ENCODE data around the gene NPHP3.

Gene NPHP3

DNA sequence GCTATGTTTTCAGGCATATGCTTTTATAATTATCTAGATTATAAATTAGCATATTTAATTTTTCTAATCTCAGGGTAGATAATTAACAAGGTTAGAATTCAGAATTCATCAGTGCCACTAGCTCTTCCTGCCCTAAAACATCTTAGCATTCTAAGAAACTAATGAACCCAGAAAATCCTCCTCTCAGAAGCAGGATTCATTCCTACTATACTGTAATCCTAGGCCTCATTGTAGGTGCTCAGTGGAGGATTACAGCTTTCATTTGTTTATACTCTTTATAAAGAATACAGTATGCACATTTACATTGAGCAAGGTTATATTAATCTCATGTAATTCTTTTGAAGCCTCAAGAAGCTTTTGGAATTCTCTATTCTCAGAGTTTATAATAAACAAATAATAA is 83.5 kb downstream of the NPHP3 start:
- no peaks in the 10 kb centered on the region for H3K27me3 ChIP-seq (ENCODE audit: insufficient read depth, poor library complexity, severe bottlenecking)
- no peak for TF ChIP-seq GABPA (IDR thresholded peaks at IDR 0.05; ENCODE audit: low read depth)
- TF ChIP-seq, protein P1, sequence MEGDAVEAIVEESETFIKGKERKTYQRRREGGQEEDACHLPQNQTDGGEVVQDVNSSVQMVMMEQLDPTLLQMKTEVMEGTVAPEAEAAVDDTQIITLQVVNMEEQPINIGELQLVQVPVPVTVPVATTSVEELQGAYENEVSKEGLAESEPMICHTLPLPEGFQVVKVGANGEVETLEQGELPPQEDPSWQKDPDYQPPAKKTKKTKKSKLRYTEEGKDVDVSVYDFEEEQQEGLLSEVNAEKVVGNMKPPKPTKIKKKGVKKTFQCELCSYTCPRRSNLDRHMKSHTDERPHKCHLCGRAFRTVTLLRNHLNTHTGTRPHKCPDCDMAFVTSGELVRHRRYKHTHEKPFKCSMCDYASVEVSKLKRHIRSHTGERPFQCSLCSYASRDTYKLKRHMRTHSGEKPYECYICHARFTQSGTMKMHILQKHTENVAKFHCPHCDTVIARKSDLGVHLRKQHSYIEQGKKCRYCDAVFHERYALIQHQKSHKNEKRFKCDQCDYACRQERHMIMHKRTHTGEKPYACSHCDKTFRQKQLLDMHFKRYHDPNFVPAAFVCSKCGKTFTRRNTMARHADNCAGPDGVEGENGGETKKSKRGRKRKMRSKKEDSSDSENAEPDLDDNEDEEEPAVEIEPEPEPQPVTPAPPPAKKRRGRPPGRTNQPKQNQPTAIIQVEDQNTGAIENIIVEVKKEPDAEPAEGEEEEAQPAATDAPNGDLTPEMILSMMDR (IDR thresholded peaks at IDR 0.05; ENCODE audit: insufficient read depth, low read length) = no peak
- TF ChIP-seq POLR2AphosphoS5 (IDR thresholded peaks at IDR 0.05; ENCODE audit: low read depth) = no peak
- TF ChIP-seq SPI1 (IDR thresholded peaks at IDR 0.05; ENCODE audit: borderline replicate concordance, low read depth) = no peak
- TF ChIP-seq, protein P2, sequence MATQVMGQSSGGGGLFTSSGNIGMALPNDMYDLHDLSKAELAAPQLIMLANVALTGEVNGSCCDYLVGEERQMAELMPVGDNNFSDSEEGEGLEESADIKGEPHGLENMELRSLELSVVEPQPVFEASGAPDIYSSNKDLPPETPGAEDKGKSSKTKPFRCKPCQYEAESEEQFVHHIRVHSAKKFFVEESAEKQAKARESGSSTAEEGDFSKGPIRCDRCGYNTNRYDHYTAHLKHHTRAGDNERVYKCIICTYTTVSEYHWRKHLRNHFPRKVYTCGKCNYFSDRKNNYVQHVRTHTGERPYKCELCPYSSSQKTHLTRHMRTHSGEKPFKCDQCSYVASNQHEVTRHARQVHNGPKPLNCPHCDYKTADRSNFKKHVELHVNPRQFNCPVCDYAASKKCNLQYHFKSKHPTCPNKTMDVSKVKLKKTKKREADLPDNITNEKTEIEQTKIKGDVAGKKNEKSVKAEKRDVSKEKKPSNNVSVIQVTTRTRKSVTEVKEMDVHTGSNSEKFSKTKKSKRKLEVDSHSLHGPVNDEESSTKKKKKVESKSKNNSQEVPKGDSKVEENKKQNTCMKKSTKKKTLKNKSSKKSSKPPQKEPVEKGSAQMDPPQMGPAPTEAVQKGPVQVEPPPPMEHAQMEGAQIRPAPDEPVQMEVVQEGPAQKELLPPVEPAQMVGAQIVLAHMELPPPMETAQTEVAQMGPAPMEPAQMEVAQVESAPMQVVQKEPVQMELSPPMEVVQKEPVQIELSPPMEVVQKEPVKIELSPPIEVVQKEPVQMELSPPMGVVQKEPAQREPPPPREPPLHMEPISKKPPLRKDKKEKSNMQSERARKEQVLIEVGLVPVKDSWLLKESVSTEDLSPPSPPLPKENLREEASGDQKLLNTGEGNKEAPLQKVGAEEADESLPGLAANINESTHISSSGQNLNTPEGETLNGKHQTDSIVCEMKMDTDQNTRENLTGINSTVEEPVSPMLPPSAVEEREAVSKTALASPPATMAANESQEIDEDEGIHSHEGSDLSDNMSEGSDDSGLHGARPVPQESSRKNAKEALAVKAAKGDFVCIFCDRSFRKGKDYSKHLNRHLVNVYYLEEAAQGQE (IDR thresholded peaks at IDR 0.05; ENCODE audit: insufficient replicate concordance, low read depth) = no peak
- no peak overlapping the region for H3K27ac ChIP-seq (replicated peaks)
- DNase-seq (ENCODE audit: low read depth in 1 of 2, low spot score in 1 of 2) = no peak
- H3K4me3 ChIP-seq (replicated peaks; ENCODE audit: insufficient read depth, low read length) = no peak overlapping the region

DNA sequence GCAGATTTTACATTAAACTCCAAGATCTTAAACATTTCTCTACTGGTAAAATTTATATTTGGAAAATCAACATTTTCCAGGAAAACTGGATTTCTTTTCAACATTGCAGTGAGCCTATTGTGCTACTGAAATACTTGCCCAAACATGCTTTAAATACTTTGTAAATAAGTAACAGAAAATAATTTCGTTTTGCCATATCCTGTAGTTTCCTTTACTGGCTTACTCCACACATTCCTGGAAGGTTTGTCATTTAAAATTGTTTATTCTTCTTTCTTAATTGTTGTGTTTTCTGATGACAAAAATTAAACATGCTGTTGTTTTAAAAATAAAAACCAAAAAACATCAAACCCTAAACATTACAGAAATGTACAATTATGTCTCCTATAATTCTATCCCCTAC is 84.6 kb downstream of the NPHP3 start:
- no peak overlapping the region for H3K4me3 ChIP-seq (replicated peaks; ENCODE audit: insufficient read depth, low read length)
- DNase-seq (ENCODE audit: low read depth in 1 of 2, low spot score in 1 of 2) = no peak
- TF ChIP-seq GABPA (IDR thresholded peaks at IDR 0.05; ENCODE audit: low read depth) = no peak
- TF ChIP-seq SPI1 (IDR thresholded peaks at IDR 0.05; ENCODE audit: borderline replicate concordance, low read depth) = no peak
- no peak for TF ChIP-seq POLR2AphosphoS5 (IDR thresholded peaks at IDR 0.05; ENCODE audit: low read depth)
- TF ChIP-seq, protein P2 (IDR thresholded peaks at IDR 0.05; ENCODE audit: insufficient replicate concordance, low read depth) = no peak
- TF ChIP-seq, protein P1 (IDR thresholded peaks at IDR 0.05; ENCODE audit: insufficient read depth, low read length) = no peak

DNA sequence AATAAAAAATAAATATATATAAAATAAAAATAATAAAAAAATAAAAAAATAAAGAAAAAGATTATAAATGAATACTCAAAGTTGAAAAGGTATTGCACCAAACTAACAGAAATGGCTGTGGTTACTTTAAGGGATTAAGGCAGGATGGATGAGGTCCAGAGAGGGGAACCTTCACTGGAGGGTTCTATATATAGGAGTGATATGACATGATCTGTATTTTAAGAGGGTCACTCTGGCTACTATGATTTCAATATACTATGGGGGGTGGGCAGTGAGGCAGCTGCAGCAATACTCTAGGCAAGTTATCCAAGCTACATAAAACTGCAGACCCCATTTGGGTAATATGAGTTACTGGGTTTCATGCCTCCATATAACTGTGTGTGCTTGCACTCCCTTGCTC is 87.2 kb downstream of the NPHP3 start:
- no peak for DNase-seq (ENCODE audit: low read depth in 1 of 2, low spot score in 1 of 2)
- H3K27me3 ChIP-seq (ENCODE audit: insufficient read depth, poor library complexity, severe bottlenecking) = no peaks in the 10 kb centered on the region
- TF ChIP-seq GABPA (IDR thresholded peaks at IDR 0.05; ENCODE audit: low read depth) (no peak), POLR2AphosphoS5 (IDR thresholded peaks at IDR 0.05; ENCODE audit: low read depth) (no peak)
- TF ChIP-seq, protein P2 (IDR thresholded peaks at IDR 0.05; ENCODE audit: insufficient replicate concordance, low read depth) = no peak
- TF ChIP-seq, protein P1 (IDR thresholded peaks at IDR 0.05; ENCODE audit: insufficient read depth, low read length) = no peak
- no peak overlapping the region for H3K27ac ChIP-seq (replicated peaks)
- H3K4me3 ChIP-seq (replicated peaks; ENCODE audit: insufficient read depth, low read length) = no peak overlapping the region

More for the DNA sequence above, 84.6 kb downstream of the NPHP3 start:
- Histone ChIP-seq H3K27ac (replicated peaks) (no peak overlapping the region), H3K27me3 (ENCODE audit: insufficient read depth, poor library complexity, severe bottlenecking) (no peaks in the 10 kb centered on the region)
